Dendritic cell treated with granulocyte-macrophage colony-stimulating factor and Interleukin-4, amounts not matched to agents 40 ng/mL and 50 ng/mL, for 4 days (primary cell): ENCODE data around the gene WASL.

Experiments
- H3K27ac Mint-ChIP-seq: one replicate; pipeline ENCODE4 v1.8.0; 2022; ENCODE audit warnings: mild to moderate bottlenecking, mixed read lengths
- H3K27me3 Mint-ChIP-seq: one replicate; pipeline ENCODE4 v1.8.0; 2022; ENCODE audit warnings: mild to moderate bottlenecking, mixed read lengths
- H3K36me3 Mint-ChIP-seq: one replicate; pipeline ENCODE4 v1.8.0; 2022; ENCODE audit warnings: low read depth, mixed read lengths
- H3K4me1 Mint-ChIP-seq: one replicate; pipeline ENCODE4 v1.8.0; 2022; ENCODE audit warnings: low read depth, mixed read lengths
- H3K4me3 Mint-ChIP-seq: one replicate; pipeline ENCODE4 v1.8.0; 2022; ENCODE audit warnings: mild to moderate bottlenecking, moderate library complexity, mixed read lengths
- H3K9me3 Mint-ChIP-seq: one replicate; pipeline ENCODE4 v1.8.0; 2022; ENCODE audit warnings: mixed read lengths
- intact Hi-C: fragments of 100-400 bp; cut with micrococcal nuclease; formaldehyde crosslinking; loops from one replicate; pipeline ENCODE4 v1.15.0; 2022

The WASL gene

DNA sequence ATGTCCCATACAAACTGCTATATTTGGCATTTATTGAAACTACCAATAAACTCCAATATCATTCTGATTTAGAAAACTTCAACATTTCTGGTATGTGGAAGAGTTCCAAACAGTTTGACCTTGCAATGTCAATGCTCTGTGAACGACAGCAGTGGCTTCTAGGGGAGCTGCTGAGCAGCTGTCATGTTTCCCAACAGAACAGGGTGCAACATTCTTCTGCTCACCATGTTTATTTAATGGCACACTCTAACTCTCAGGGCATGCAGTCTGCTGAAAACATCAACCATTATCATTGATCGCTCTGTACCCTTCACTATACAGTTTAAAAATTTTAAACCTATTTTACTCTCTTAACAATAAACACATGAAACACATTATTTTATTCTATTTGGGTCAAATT, 67.2 kb downstream of the WASL start:
- H3K9me3 Mint-ChIP-seq = no peaks in the 10 kb centered on the region
- H3K4me1 Mint-ChIP-seq = peaks cover 6% of the 10 kb centered on the region
- intact Hi-C loops = loop anchor here (10.0 kb wide), 1 partner anchor 187 kb away; no protein-coding TSS in a partner anchor
- no peak overlapping the region for H3K4me3 Mint-ChIP-seq
- H3K27me3 Mint-ChIP-seq = no peaks in the 10 kb centered on the region
- no peak overlapping the region for H3K27ac Mint-ChIP-seq
- peaks cover 30% of the 10 kb centered on the region for H3K36me3 Mint-ChIP-seq

DNA sequence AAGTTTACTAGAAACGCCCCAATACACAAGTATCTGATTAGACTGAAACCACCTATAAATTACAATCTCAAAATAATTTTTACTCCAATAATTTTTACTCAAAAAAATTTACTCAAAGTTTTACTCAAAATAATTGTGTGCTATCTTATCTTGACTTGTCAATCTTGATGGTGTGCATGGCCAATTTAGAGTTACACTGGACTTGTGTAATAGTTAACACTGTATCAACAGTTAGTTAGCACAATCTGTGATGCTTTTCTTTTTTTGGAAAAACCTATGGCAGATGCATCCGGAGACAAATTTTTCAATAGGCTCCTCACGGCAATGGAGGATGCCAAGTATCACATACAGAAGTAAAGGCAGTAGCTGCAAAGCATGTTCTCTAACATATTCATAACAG, 68.2 kb downstream of the WASL start:
- Mint-ChIP-seq H3K27me3 (no peaks in the 10 kb centered on the region), H3K27ac (no peak overlapping the region), H3K36me3 (peaks cover 30% of the 10 kb centered on the region), H3K9me3 (no peaks in the 10 kb centered on the region), H3K4me3 (no peak overlapping the region), H3K4me1 (peaks cover 6% of the 10 kb centered on the region)
- intact Hi-C loops = loop anchor here (10.0 kb wide), 1 partner anchor 186 kb away; no protein-coding TSS in a partner anchor

DNA sequence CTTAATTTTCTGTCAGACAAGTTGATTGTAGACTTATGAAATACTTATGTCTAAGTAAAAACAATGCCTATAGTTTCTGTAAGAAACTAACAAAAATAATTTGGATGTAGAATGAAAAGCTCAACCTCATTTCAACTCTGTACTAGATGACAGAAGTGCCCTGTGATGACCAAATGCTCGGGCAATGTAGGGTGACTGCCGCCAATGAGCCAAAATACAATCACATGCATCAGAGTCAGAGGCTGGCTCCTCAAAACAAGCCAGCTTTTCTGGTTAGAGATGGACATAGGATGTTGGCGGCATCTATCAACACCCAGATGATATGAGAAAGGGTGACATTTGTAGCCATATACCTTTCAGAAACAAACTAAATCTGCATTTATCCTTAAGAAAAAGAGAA, 69.2 kb downstream of the WASL start:
- intact Hi-C loops = loop anchor here (10.0 kb wide), 1 partner anchor 185 kb away; no protein-coding TSS in a partner anchor
- no peak overlapping the region for H3K4me3 Mint-ChIP-seq
- H3K9me3 Mint-ChIP-seq = no peaks in the 10 kb centered on the region
- no peaks in the 10 kb centered on the region for H3K4me1 Mint-ChIP-seq
- H3K27me3 Mint-ChIP-seq = no peaks in the 10 kb centered on the region
- no peak overlapping the region for H3K27ac Mint-ChIP-seq
- peaks cover 21% of the 10 kb centered on the region for H3K36me3 Mint-ChIP-seq

DNA sequence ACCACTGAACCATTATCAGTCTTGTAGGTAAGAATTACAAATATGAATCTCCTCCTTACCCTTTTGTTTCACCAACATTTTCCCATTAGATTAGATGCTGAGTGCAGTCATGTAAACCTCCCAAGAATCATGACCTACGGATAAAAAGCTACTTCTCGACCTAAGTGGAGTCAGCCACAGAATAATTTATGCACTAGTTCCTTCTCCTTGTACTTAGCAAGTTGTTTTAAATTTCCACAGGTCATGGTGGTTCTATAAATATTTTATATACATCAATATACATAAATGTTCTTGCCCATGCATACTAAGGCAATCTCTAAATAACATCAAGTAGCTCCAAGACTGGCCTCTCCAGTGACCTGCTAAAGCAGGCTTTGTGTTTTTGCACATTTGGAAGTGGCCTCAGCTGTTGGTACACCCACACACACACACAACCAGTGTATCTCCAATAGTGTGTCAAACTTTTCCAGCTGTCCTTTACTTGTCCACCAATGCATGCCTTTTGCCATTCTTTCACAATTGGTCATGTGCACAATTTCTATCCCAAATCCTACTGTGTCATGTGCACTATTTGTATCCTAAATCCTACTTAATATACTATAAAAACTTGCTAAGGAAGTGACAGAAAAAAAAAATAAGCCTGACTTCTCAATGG, 71.6 kb downstream of the WASL start:
- Mint-ChIP-seq H3K27me3 (no peaks in the 10 kb centered on the region), H3K4me1 (no peaks in the 10 kb centered on the region), H3K9me3 (no peaks in the 10 kb centered on the region), H3K4me3 (no peak overlapping the region), H3K36me3 (peaks cover 8% of the 10 kb centered on the region), H3K27ac (no peak overlapping the region)
- intact Hi-C loops = no loop called here

DNA sequence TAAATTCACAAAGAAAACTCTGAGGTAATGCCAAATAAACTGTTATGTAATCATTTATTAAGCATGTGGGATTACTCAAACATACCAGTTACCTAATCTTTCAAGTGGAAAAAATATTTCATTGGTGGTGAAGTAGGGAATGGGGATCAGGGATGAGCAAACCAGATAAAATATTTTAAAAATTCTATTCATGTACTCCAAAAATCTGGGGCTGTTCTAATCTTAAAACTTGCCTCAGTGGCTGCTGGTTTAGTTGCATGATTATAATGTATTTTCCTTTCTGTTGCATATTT, 73.7 kb downstream of the WASL start:
- no peaks in the 10 kb centered on the region for H3K9me3 Mint-ChIP-seq
- intact Hi-C loops = no loop called here
- no peaks in the 10 kb centered on the region for H3K27me3 Mint-ChIP-seq
- no peaks in the 10 kb centered on the region for H3K4me1 Mint-ChIP-seq
- no peak overlapping the region for H3K4me3 Mint-ChIP-seq
- H3K27ac Mint-ChIP-seq = no peak overlapping the region
- H3K36me3 Mint-ChIP-seq = peaks cover 8% of the 10 kb centered on the region

DNA sequence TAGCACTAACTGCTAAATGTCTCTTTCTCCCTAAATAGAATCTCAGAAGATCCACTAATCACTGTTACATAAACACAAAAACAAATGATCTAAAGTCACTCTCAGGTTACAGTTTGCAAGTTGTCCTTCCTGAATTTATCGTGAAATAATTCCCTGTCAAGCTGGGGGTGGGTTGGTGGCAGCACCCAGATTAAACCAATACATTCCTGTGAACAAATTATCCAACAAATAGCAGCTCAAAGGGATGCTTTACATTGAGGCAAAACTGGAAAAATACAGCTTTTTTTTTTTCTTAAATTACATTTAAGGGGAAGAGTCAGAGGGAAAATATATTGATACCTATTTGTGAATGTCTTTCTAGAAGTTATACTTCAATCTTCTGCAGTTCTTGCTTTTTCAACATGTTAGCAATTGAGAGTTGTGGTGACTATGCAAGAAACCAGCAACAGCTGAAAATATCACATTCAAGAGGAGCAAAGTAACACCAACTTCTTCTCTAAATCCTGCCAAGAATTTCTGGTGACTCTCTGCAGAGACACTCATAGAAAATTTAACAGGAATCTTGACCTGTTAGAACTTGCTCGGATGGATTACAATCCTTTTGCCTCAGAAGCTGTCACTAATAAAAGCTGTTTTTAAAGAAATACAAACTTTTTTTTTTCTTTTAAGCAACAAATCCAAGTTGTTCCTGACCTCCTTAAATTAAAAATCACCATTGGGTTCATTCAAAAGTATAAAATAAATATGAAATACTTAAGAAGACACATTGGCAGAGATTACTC, 74.2 kb downstream of the WASL start:
- intact Hi-C loops = no loop called here
- H3K4me3 Mint-ChIP-seq = no peak overlapping the region
- peaks cover 8% of the 10 kb centered on the region for H3K36me3 Mint-ChIP-seq
- no peaks in the 10 kb centered on the region for H3K27me3 Mint-ChIP-seq
- H3K27ac Mint-ChIP-seq = no peak overlapping the region
- no peaks in the 10 kb centered on the region for H3K4me1 Mint-ChIP-seq
- no peaks in the 10 kb centered on the region for H3K9me3 Mint-ChIP-seq

DNA sequence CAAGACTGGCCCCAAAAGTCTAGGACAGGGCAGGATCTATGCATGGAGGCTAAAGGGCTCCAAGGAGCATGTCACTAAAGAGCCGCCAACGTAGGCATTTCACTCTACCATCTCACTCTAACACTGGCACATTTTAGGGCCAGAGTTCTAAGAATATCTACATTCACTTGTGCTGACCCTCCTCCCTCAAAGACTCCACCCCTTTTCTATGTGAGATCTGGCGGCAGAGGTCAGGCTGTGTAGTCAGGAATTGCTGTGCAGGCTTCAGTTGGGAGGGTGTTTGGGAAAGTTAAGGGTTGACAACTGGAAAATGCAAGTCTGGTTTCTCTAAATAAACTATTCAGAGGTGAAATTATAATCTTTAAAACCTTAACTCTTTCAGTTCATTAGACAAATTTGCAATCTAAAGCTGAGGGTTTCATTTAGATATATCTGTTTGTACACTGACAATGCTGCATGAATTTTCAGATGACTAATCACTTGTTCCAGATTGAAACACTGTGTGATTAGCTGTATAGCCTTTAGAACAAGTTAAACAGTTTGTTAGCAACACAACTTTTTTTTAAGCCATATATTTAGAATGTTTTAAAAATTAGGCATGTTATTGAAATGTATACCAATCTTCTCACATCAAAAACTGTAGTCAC, 74.9 kb downstream of the WASL start:
- no peaks in the 10 kb centered on the region for H3K4me1 Mint-ChIP-seq
- no peak overlapping the region for H3K4me3 Mint-ChIP-seq
- H3K9me3 Mint-ChIP-seq = no peaks in the 10 kb centered on the region
- H3K27me3 Mint-ChIP-seq = no peaks in the 10 kb centered on the region
- H3K36me3 Mint-ChIP-seq = peaks cover 3% of the 10 kb centered on the region
- intact Hi-C loops = no loop called here
- H3K27ac Mint-ChIP-seq = no peak overlapping the region

DNA sequence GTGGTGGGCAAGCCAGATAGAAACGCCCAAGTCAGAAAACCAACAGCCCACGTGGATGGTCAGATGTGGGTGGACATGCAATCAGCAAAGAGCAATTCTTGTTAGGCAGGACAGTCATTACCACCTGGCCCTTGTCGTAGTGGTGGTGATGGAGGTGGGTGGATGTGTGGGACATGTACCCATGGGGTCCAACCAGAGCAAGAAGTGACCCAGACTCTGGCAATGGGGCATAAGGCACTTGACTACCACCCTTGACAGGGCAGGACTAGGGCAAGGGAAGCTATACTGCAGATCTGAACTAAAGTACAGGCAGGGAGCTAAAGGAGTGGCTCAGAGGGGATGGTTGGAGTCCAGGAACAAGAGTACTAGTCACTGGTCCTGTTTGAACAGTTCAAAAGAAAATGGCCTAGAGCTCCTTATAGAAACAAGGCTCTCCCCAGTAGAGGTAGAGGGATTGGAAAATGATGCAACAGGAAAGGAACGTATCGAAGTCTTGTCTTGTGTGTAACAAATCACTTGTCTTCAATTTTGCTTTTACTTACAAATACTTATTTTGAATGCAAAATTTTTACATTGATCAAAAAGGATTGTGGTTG, 75.6 kb downstream of the WASL start:
- Mint-ChIP-seq H3K36me3 (no peaks in the 10 kb centered on the region), H3K4me3 (no peak overlapping the region), H3K9me3 (no peaks in the 10 kb centered on the region), H3K27me3 (no peaks in the 10 kb centered on the region), H3K4me1 (no peaks in the 10 kb centered on the region), H3K27ac (no peak overlapping the region)
- intact Hi-C loops = no loop called here

DNA sequence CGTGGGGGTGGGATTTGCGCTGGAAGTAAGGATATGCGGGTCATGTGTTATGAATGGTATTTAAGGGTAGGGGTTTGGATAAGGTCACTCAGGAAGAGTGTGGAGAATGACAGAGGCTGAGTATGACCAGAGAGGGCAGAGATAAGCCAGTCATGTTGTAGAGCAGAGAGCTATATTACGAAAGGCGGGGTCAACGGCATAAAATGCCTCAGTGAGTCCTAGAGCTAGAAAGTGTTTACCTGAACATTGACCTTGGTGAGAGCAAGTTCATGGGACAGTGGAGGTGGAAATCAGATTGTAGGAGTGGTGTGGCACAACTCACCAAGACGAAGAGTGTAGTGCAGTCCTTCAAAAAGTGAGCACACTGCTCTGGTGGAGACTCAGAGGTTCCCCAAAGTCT, 79.3 kb downstream of the WASL start:
- no peaks in the 10 kb centered on the region for H3K4me1 Mint-ChIP-seq
- H3K27ac Mint-ChIP-seq = no peak overlapping the region
- H3K36me3 Mint-ChIP-seq = no peaks in the 10 kb centered on the region

DNA sequence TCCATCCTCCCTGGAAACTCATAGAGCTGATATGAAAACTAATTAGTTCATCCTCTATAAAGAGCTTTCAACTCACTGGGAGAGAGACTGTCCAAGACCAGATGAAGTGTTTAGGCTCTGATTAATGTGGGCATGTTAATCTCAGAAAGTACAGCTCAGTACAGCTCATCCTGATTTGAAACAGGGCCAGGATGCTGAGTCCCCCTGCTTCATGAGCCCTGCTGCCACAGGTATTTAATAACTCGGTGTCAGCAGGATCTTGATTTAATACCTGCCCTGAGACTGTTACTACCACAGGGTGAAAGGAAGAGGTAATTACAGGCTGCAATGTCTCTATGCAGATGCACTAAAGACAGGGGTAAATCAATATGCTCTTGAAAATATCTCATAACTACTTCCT, 82.3 kb downstream of the WASL start:
- no peaks in the 10 kb centered on the region for H3K36me3 Mint-ChIP-seq
- H3K4me1 Mint-ChIP-seq = peaks cover 5% of the 10 kb centered on the region
- H3K4me3 Mint-ChIP-seq = no peak overlapping the region
- no peaks in the 10 kb centered on the region for H3K9me3 Mint-ChIP-seq
- peaks cover 2% of the 10 kb centered on the region for H3K27me3 Mint-ChIP-seq
- intact Hi-C loops = no loop called here
- H3K27ac Mint-ChIP-seq = no peak overlapping the region

More for the DNA sequence above, 79.3 kb downstream of the WASL start:
- Mint-ChIP-seq H3K27me3 (peaks cover 2% of the 10 kb centered on the region), H3K4me3 (no peak overlapping the region), H3K9me3 (no peaks in the 10 kb centered on the region)
- intact Hi-C loops = no loop called here

DNA sequence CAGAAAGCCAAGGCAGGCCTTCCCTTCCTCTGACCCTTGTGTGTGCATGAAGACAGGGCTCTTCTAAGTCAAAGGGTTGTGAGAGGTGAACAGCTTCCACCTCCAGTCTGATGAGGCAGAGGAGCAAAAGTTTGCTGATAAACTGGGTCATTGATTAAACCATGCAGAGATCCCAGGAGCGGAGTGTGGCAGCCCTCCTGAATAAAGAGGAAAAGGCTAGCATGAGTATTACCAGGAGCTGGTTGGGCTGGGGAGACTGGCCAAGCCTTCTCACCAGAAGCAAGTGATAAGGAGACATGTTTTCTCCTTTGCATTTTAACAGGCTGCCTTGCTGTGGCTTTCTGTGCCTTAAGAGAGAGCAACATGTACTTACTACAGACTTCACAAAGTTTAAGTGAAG, 82.9 kb downstream of the WASL start:
- no peak overlapping the region for H3K4me3 Mint-ChIP-seq
- H3K27me3 Mint-ChIP-seq = peaks cover 2% of the 10 kb centered on the region
- no peaks in the 10 kb centered on the region for H3K9me3 Mint-ChIP-seq
- H3K4me1 Mint-ChIP-seq = peaks cover 6% of the 10 kb centered on the region
- H3K27ac Mint-ChIP-seq = no peak overlapping the region
- no peaks in the 10 kb centered on the region for H3K36me3 Mint-ChIP-seq
- intact Hi-C loops = no loop called here

DNA sequence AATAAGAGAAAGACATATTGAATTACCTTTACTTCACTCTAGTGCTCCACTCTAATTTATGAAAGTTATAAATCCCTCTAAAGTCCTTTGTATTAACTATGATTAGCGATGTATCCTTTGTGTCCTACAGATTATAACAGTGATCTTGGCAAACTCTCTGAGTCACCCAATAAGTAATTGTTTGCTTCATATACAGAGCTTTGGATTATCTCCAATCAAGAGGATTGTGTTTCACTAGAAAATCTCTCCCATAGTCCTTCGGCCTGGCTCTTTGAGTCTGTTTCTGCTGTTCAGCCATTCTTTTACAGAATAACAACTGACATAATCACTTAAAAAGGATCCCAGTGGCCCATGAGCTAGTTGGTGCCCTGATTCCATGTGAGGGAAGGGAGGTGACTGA, 83.6 kb downstream of the WASL start:
- H3K27me3 Mint-ChIP-seq = peaks cover 5% of the 10 kb centered on the region
- no peak overlapping the region for H3K27ac Mint-ChIP-seq
- no peak overlapping the region for H3K4me3 Mint-ChIP-seq
- peaks cover 6% of the 10 kb centered on the region for H3K4me1 Mint-ChIP-seq
- intact Hi-C loops = no loop called here
- no peaks in the 10 kb centered on the region for H3K9me3 Mint-ChIP-seq
- no peaks in the 10 kb centered on the region for H3K36me3 Mint-ChIP-seq

DNA sequence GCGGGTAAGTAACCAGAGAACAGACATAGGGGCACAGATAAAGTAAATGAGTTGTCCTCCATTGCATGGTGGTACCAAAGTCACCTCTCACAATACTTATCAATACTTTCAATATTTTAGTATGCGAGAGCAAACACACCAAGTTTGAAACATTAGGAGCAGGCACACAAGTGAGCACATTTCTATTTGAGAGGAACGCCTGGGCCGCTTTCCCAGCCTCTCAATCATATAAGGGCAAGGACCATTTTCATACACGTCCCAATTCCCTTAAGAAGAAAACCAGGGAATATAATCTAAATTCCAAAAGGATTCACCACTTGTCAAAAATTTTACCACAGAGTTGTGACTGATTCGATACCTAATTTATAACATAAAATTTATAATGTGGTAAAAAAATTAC, 85.6 kb downstream of the WASL start:
- Mint-ChIP-seq H3K36me3 (no peaks in the 10 kb centered on the region), H3K4me3 (no peak overlapping the region), H3K4me1 (peaks cover 6% of the 10 kb centered on the region), H3K9me3 (no peaks in the 10 kb centered on the region), H3K27me3 (peaks cover 6% of the 10 kb centered on the region), H3K27ac (no peak overlapping the region)
- intact Hi-C loops = no loop called here

DNA sequence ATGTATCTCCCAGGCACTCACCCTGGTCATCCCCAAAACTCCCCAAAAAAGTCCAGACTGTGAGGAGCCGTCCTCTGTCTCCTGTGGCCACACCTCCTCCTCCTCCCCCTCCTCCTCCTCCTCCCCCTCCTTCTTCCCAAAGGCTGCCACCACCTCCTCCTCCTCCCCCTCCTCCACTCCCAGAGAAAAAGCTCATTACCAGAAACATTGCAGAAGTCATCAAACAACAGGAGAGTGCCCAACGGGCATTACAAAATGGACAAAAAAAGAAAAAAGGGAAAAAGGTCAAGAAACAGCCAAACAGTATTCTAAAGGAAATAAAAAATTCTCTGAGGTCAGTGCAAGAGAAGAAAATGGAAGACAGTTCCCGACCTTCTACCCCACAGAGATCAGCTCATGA, 86.0 kb downstream of the WASL start:
- peaks cover 6% of the 10 kb centered on the region for H3K27me3 Mint-ChIP-seq
- H3K9me3 Mint-ChIP-seq = no peaks in the 10 kb centered on the region
- H3K4me1 Mint-ChIP-seq = peaks cover 6% of the 10 kb centered on the region
- H3K36me3 Mint-ChIP-seq = no peaks in the 10 kb centered on the region
- intact Hi-C loops = no loop called here
- no peak overlapping the region for H3K27ac Mint-ChIP-seq
- H3K4me3 Mint-ChIP-seq = no peak overlapping the region
